Activated CD4-positive, alpha-beta memory T cell treated with anti-CD3 and anti-CD28 coated beads for 36 hours (primary cell): ENCODE results near the gene EVA1A. TPM values are rescaled to one million over a fixed set of nuclear protein-coding genes. Genes with fewer than 3 reads are reported as not detected.

ENCODE experiments used
- CTCF ChIA-PET: fragments of 350-600 bp; sonication (Branson Sonifier 250); formaldehyde crosslinking; loops from one replicate; lab custom pipeline; 2021; ENCODE audit warnings: antibody characterized with exemption, inconsistent platforms; lab: Charles Lee
- POLR2A ChIA-PET: fragments of 350-600 bp; sonication (Branson Sonifier 250); formaldehyde crosslinking; loops from one replicate; lab custom pipeline; 2021; ENCODE audit warnings: antibody characterized with exemption; lab: Charles Lee
- DNase-seq: peaks from one replicate; pipeline ENCODE4 v3.0.0-alpha.2; 2020
- H3K27ac Mint-ChIP-seq: one replicate; pipeline ENCODE4 v1.8.0; 2021; ENCODE audit warnings: mixed read lengths
- H3K27me3 Mint-ChIP-seq: one replicate; pipeline ENCODE4 v1.8.0; 2021; ENCODE audit warnings: mixed read lengths
- H3K36me3 Mint-ChIP-seq: one replicate; pipeline ENCODE4 v1.8.0; 2021; ENCODE audit warnings: mixed read lengths
- H3K4me1 Mint-ChIP-seq: one replicate; pipeline ENCODE4 v1.8.0; 2021; ENCODE audit warnings: low read depth, mixed read lengths
- H3K4me3 Mint-ChIP-seq: one replicate; pipeline ENCODE4 v1.8.0; 2021; ENCODE audit warnings: mild to moderate bottlenecking, mixed read lengths
- H3K9me3 Mint-ChIP-seq: one replicate; pipeline ENCODE4 v1.8.0; 2021; ENCODE audit warnings: mixed read lengths
- intact Hi-C: fragments of 100-400 bp; cut with micrococcal nuclease; formaldehyde crosslinking; loops from one replicate; pipeline ENCODE4 v1.15.1; 2023
- total RNA-seq, 2 experiments: library from RNA; stranded (reverse); gene quantifications; one replicate each; pipeline ENCODE4 v1.2.3, GENCODE V29; 2021

EVA1A gene
- total RNA-seq, 2 experiments from 2014 or later: not detected

DNA sequence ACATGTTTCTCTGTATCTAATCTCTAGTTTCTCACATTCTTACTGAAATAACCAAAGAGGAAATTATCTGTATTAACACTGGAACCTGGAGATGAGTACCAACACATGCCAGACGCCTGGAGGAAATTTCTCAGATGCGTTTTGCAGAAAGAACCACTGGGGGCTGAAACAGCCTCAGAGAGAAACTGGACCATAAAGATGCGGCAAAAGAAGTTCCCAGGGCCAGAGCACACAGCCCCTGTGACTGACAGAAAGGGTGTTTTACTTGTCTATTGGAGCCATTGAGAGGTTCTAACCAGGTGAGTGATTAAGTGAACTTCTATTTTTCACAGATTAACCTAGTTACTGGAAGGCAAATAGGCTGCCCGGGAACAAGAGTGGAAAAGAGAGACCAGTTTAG lies 103.9 kb downstream of the EVA1A start:
- Mint-ChIP-seq H3K27ac (no peak overlapping the region), H3K27me3 (peaks cover 5% of the 10 kb centered on the region), H3K4me1 (no peaks in the 10 kb centered on the region), H3K4me3 (no peak overlapping the region), H3K36me3 (no peaks in the 10 kb centered on the region), H3K9me3 (no peaks in the 10 kb centered on the region)
- intact Hi-C loops: no loop called here
- ChIA-PET CTCF (no interaction called here), POLR2A (no interaction called here)
- DNase-seq: no peak

DNA sequence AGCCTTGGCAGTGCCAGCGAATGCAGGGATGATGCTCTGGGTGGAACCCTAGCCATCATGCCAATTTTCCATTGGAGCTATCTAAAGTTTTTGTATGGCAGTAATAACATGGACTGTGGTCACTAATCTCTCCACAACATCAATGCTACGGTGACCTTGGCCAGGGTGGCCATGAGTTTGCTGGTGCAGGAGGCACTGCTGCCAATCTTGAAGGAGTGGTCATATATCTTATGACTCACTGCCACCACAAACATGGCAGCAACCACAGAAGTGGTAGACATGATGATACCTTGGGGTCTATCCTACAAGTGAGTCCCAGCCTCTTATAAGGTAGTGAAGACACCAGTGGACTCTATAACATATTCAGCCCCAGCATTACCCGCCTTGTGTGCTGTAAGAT lies 104.6 kb downstream of the EVA1A start:
- Mint-ChIP-seq H3K36me3 (no peaks in the 10 kb centered on the region), H3K9me3 (no peaks in the 10 kb centered on the region), H3K4me3 (no peak overlapping the region), H3K27me3 (peaks cover 5% of the 10 kb centered on the region), H3K4me1 (no peaks in the 10 kb centered on the region), H3K27ac (no peak overlapping the region)
- ChIA-PET POLR2A (no interaction called here), CTCF (no interaction called here)
- no peak for DNase-seq
- intact Hi-C loops: no loop called here

- Mint-ChIP-seq H3K4me1 (no peaks in the 10 kb centered on the region), H3K9me3 (peaks cover 2% of the 10 kb centered on the region), H3K4me3 (no peak overlapping the region), H3K36me3 (no peaks in the 10 kb centered on the region), H3K27ac (no peak overlapping the region), H3K27me3 (peaks cover 4% of the 10 kb centered on the region)
- ChIA-PET POLR2A (no interaction called here), CTCF (interaction anchor here (0.6 to 1.4 kb wide), 2 partner anchors 174 to 1053 kb away, joined by 3 to 4 read pairs; no protein-coding TSS in a partner anchor)
- intact Hi-C loops: no loop called here
- DNase-seq: no peak
These were observed 106.5 kb downstream of the EVA1A start for GRCh38 chr2:75454241-75454620.

- H3K36me3 Mint-ChIP-seq: no peaks in the 10 kb centered on the region
- ChIA-PET POLR2A (no interaction called here), CTCF (interaction anchor here (1.4 kb wide), 1 partner anchor 175 kb away, joined by 4 read pairs; no protein-coding TSS in a partner anchor)
- peaks cover 4% of the 10 kb centered on the region for H3K27me3 Mint-ChIP-seq
- no peak overlapping the region for H3K27ac Mint-ChIP-seq
- peaks cover 2% of the 10 kb centered on the region for H3K9me3 Mint-ChIP-seq
- intact Hi-C loops: no loop called here
- H3K4me3 Mint-ChIP-seq: no peak overlapping the region
- DNase-seq: no peak
- H3K4me1 Mint-ChIP-seq: no peaks in the 10 kb centered on the region
These were observed 107.1 kb downstream of the EVA1A start for GRCh38 chr2:75453384-75454240.

DNA sequence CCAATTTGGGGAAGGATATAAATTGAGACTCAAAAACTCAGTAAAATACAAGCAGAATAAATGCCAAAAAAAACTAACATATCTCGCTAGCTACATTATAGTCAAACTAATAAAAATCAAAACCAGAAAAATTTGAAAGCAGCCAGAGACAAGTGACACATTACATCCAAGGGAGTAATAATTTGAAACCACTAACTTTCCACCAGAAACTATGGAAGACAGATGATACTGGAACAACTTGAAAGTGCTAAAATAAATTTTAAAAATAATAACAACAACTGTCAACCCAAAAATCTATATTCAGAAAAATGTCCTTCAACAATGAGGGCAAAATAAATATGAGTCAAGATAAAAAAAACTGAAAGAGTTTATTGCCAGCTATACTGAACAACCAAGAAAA lies 110.7 kb downstream of the EVA1A start:
- ChIA-PET CTCF (no interaction called here), POLR2A (no interaction called here)
- no peaks in the 10 kb centered on the region for H3K27me3 Mint-ChIP-seq
- peaks cover 2% of the 10 kb centered on the region for H3K9me3 Mint-ChIP-seq
- H3K4me1 Mint-ChIP-seq: no peaks in the 10 kb centered on the region
- no peak overlapping the region for H3K27ac Mint-ChIP-seq
- no peaks in the 10 kb centered on the region for H3K36me3 Mint-ChIP-seq
- DNase-seq: no peak
- intact Hi-C loops: no loop called here
- H3K4me3 Mint-ChIP-seq: no peak overlapping the region

DNA sequence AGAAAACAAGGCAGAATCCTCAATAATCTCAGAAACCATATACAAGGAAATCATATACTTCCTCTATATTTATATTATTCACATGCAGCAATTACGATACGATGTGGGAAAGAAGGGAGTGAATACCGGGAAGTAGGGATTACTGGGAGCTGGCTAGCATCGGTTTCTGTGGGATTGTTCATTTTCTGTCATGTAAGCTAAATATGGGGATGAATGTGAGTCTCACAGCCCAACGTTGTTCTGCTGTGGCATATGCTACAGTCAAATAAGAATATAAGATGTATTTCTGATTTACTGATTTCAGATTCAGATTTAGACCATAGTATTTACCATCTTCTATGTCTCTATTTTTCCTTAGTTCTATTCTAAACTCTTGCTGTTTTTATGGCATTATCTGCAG lies 113.6 kb downstream of the EVA1A start:
- H3K36me3 Mint-ChIP-seq: no peaks in the 10 kb centered on the region
- intact Hi-C loops: no loop called here
- CTCF ChIA-PET: no interaction called here
- DNase-seq: no peak
- POLR2A ChIA-PET: no interaction called here
- peaks cover 2% of the 10 kb centered on the region for H3K27me3 Mint-ChIP-seq
- no peak overlapping the region for H3K4me3 Mint-ChIP-seq
- peaks cover 2% of the 10 kb centered on the region for H3K9me3 Mint-ChIP-seq
- no peak overlapping the region for H3K27ac Mint-ChIP-seq
- no peaks in the 10 kb centered on the region for H3K4me1 Mint-ChIP-seq

Other genes with a start within 250 kb of the EVA1A start
- gene MRPL19, start 85.8 kb upstream of the EVA1A start, total RNA-seq: 10 to 100 TPM; 61.2 to 64.6 TPM
- gene GCFC2, start 150.0 kb upstream of the EVA1A start, total RNA-seq: 10 to 100 TPM; 29.2 to 30.7 TPM